Measurements from ENCODE around the gene FGF12.
"Not testable (repeated sequence)": the region's sequence is repeated elsewhere in the genome, so short reads cannot be mapped to it uniquely, and the experiment has no call there.

Gene FGF12

DNA sequence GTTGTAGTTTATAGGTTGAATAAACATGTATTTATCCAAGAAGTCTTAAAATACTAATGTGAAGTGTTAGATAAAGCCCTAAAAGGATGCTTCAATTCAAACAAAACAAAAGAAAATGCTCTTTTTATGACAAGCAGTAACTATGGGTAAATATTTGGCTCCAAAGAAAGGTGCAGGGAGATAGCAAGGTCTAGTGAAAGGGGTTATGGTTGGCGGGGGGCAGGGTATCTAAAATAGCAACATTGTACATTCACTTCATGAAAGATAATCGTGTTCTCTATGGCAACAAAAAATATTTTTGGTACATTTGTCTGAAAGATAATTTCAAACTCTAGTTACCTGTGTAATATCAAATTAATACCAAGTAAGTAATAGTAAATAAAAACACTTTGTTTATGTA lies 149.5 kb downstream of the FGF12 start:
- DNase-seq (ENCODE audit: low read depth) = no peak

DNA sequence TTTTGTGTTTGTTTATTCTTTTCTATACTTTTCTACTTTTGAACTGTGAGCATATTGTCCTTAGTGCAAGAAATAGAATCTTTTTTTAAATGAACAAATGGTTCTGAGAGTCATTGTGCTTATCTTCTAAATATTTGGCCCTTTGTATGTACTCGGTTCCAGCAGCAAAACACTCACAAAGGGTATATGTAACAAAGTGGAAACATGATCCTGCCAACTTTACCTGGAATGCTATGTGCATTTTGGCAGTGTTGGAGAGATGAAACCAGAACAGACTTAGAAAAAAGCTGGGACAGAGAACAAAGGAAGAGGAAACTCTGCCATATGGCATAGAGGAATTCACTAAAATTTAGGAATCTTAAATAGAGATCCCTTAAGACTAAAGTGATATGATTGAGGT lies 150.1 kb downstream of the FGF12 start:
- no peak for DNase-seq (ENCODE audit: low read depth)

DNA sequence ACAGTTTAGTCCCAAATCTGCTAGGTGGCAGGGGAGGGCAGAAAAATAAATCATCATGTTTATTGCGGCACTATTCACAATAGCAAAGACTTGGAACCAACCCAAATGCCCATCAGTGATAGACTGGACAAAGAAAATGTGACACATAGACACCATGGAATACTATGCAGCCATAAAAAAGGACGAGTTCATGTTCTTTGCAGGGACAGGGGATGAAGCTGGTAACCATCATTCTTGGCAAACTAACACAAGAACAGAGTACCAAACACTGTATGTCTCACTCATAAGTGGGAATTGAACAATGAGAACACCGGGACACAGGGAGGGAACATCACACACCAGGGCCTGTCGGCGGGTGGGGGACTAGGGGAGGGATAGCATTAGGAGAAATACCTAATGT lies 150.6 kb downstream of the FGF12 start:
- not testable (repeated sequence) for DNase-seq (ENCODE audit: low read depth)

DNA sequence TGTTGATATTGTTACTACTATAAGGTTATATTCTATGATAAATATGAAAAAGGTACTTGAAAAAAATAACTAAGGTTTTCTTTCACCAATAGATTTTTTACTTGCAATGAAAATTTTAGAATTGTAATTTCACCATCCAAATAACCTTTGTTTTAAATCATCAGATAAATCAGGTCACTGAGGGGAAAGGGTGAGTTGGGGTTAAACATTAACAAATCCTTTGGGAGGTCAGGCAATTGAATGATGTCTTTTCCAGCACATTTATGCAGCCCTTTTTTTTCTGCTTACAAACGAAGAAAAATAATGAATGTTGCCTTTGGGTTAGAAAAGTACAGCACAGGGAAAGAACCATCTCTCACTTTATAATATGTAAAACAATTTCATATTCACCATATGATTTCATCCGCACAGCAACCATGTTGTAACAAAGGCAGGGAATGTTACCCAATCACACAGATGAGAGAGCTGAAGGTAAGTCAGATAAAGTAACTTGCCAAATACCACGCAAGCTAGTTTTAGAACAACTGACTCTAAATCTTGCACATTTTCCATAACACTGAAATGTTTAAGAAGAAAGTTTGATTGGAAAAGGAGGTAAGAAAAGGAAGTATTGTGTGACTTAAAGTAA lies 151.3 kb downstream of the FGF12 start:
- DNase-seq (ENCODE audit: low read depth) = no peak

DNA sequence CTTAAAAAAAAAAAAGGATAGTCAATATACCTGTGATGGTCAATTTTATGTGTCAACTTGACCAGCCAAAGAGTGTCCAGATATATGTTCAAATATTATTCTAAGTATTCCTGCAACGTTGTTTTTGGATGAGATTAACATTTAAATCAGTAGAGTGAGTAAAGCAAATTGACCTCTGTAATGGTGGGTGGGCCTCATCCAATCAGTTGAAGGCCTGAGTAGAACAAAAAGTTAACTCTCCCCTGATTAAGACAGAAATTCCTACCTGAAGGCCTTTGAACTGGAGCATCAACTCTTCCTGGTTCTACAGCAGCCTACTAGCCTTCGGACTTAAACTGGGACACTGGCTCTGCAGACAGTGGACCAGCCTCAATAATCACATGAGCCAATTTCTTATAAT lies 154.1 kb downstream of the FGF12 start:
- DNase-seq (ENCODE audit: low read depth) = no peak

DNA sequence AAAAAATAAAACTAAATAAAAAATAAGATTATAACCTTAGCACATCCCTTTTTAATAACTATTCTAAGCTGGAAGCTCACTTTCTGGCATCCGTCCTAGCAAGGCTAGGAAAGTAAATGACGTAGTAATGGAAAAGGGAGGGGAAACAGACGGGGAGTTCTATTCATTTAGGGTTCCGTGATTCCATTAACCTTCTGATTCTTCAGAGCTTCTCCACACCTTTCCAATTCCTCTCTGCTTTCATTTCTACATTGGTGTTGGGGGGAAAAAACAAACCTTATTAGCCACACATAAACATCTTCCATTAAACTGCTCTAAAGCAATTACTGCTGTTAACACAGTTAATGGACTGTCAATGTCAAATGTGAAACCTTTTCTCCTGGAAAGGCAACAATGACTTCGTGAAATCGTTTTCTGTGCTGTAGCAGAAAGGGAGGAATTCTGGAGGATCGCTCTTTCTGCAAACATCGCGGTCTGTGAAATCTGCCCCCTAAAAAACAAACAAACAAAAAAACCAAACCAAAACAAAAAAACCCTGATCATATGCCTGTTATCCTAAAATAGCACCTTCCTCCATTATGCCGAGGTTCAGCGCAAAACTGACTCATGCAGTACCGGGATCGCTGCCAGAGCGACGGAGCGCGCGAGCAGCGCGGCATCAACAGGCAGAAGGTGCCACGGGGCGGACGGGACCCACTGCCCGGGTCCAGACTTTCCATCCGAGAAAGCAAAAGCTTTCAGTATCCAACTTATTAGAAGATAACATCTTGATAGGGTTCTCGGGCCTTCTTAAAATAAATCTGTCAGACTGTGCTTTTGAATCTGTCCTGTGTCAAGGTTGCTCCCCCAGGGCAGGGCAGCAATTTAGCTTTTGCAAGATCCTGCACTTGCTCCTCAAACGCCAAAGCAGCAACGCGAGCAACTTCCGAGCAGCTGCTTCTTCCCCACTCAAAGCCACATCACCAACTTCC lies 156.2 kb downstream of the FGF12 start:
- DNase-seq (ENCODE audit: low read depth) = no peak

DNA sequence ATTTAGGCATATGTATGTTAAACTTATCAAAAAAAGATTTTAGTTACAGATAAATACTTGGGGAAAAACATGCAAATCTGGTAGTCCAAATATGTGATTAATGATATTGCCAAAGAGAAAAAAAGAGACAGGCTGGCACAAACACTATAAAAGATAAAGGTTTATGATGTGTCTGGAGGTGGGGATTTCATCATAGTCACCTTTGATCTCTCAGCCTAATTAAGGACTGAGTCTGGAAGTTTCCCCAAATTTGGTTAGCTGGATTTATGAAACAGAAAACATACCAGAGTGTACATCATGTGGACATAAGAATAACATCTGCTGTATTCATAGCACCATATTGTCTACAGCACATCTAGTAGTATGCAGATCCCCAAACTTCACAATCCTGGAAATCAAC lies 157.0 kb downstream of the FGF12 start:
- DNase-seq (ENCODE audit: low read depth) = no peak

DNA sequence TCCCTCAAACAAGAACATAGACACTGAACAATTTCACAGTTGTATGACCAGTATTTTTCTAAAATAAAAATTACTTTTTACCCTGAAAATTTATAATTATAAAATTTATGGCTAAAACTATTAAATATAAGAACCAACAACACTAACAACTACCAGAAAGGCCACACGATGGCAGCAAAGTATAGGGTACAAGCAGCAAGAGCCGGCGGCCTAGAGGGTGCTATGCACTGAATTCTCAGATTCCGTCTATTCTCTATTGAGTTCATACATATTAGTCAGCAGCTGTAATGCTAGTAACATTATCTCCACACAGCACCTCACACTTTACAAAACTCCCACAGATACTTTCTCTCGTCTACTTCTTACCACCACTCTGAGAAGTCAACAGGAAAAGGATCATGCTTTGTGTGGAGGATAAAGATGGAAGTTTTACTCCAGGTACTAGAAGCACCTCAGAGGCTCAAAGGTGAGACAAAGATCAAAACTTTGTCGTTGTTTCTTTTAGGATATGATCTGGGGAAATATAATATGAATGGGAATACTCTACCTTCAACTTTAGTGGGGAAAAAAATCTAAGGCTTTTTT lies 160.5 kb downstream of the FGF12 start:
- DNase-seq (ENCODE audit: low read depth) = peak; percentile 1

DNA sequence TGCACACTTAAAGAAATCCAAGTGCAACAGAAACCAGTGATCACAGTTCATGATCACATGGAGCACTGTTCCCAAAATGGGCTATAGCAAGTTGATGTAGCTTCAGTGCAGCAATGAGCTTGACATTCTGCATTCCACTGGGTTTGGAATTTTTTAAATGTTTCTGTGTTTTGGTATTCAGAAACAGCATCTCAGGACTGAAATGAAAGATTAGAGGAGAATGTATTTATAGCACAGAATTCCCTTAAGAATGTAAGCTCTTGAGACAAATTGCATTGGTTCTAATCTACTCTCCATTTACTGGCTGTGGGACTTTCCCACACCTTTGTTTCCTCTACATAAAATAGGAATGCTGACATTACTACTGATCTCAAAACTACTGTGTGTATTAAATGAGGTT lies 162.7 kb downstream of the FGF12 start:
- no peak for DNase-seq (ENCODE audit: low read depth)

DNA sequence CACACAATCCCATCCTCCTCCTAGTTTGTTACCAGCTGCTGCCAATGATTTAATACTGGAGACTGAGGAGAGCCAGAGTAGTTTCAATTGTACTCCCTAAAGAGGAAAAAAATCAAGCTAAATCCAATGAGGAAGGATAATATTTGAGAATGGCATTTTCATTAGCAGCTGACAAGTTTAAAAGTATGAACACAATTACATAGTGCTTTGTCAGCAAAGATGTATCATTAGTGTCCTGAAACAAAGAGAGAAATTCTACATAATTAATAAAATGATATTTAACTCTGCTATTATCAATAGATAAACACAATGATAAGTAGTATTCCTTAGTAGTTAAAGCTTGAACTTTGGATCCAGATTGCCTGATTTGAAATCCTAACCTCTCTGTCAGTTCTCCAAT lies 163.9 kb downstream of the FGF12 start:
- DNase-seq (ENCODE audit: low read depth) = no peak

DNA sequence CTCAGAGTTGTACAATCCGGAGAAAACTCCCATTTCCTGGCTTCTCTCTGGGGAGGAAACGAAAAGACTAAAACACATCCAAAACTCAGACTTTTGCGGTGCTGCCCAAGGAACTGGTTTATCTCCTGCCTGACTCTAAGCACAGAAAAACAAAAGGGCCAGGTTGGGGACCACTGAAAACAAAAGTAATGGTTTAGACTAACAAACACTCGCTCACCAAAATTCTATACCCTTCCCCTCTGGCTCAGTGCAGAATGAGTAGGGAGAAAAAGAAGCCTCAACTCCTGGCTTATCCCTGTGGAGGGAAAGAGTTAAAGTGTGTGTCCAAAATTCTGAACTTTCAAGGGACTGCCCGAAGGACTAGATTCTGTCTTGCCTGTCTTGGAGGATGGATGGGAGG lies 173.6 kb downstream of the FGF12 start:
- no peak for DNase-seq (ENCODE audit: low read depth)

DNA sequence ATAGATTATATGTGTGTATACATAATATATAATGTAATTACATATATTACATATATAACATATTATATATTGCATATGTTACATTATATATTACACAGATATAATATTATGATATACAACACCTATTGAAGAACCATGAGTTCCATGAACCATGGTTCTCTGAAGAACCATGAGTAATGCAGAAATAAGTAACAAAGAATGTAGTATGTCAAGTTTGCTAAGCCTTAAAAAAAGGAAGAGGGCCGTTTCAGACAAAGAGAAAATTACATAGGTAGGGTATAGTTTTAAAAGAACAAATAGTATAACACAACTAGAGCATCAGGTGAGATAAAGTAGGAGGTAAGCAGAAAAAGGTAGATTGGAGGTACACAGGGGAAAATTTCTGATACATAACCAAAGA lies 177.0 kb downstream of the FGF12 start:
- DNase-seq (ENCODE audit: low read depth) = no peak

DNA sequence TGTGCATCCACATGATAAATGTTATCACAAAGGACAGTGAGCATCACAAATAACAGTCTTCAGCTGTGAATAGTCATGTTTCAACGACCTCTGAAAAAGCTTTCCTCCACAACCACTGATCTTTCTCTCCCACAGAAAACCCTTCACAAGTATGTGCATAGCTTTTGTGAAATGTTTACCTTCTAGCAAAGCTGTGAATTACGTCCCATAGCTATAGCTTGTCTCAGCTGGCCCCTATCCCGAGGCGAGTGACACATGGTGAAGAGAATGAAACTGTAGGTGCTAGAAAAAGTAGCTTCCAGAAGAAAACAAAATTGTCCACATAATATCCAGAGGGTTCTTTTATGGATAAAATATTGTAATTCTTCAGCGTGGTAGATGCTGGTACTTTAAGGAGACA lies 182.0 kb downstream of the FGF12 start:
- no peak for DNase-seq (ENCODE audit: low read depth)

DNA sequence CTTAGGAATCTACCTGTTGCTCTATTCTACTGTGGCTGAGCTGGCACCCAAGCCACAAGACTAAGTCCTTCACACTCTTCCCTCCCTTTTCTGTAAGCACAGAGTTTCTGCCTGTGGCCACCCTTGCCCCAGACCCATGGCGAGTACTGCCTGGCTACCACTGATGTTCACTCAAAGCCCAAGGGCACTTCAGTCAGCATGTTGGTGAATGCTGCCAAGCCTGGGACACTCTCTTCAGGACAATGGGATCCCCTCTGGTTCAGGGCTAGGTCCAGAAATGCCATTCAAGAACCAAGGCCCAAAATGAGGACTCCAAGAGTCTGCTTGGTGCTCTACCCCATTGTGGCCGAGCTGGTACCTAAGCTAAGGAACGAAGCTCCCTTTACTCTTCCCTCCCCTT lies 184.2 kb downstream of the FGF12 start:
- no peak for DNase-seq (ENCODE audit: low read depth)

DNA sequence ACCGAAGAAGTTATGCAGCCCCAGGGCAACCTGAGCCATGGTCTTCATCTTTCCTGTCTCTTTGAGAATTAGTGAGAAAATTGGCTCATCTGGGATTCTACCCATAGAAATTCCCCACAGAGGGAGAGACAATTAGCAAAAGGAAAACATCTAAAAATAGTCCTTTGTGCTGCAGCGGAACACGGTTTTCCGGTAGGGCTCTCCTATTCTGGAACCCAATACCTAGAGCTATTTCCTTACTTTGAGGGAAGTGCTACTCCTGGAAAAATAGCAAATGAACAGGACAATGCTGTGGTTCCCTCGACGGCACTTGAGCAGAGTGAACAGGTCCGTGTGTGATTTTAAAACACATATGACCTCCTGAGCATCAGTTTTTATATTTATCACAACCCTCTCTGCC lies 210.5 kb downstream of the FGF12 start:
- DNase-seq (ENCODE audit: low read depth) = no peak

DNA sequence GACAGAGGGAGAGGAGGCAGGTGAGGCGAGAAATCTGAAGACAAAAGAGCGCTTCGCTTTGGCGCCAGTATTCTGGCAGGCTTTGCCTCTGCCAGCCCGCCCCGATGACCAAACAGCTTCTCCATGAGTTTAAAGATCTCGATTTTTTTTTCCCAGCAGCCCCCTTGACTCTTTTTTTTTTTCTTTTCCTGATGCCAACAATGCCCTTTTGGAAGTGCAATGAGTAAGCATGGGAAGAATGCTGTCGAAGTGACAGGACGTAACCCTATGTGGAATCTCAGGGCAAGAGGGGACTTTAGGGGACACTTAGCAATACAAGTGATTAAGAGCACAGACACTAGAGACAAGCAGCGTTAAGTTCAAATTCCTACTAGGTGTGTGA lies 211.7 kb downstream of the FGF12 start:
- DNase-seq (ENCODE audit: low read depth) = no peak

DNA sequence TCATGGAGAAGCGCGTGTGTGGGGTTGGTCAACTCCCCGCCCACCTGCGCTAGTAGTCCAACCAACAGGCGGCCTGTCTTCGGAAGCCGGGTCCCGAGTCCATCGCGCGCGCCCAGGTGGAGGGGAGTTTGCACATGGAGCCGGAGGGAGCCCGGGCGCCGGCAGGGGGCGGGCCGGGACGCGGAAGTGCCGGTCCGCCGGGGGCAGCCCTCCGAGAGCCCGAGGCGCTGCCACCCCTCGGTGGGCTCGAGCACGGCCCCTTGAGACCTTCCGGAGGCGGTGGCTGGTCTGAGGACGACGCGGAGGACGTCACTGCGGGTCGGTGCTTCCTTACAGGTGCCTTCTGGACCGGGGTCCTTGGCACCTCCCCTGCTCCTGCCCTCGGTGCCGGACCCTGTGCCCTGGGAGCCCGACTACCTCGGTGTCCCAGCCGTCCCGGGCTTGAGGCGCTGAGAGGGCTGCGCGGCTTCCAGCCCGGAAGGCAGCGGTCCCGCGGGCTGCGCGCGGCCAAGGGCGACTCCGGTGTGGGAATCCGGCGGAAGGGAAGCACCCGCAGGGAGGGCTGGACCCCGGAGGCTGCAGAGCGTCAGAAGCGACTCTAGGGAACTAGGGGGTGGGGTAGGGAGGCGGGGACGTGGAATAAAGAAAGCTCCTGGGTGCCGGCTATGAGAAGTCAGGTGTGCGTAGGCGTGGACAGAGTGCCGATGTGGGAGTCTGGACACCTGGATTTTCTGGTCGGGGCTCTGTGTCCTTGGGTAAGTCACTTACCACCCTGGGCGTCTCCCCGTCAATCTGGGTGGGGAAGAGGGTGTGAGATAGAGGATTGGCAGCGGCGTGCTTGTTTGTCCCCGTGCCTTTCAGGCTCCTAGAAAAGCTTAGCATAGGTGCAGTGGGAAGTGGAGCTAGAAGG lies 212.3 kb downstream of the FGF12 start:
- DNase-seq (ENCODE audit: low read depth) = no peak

DNA sequence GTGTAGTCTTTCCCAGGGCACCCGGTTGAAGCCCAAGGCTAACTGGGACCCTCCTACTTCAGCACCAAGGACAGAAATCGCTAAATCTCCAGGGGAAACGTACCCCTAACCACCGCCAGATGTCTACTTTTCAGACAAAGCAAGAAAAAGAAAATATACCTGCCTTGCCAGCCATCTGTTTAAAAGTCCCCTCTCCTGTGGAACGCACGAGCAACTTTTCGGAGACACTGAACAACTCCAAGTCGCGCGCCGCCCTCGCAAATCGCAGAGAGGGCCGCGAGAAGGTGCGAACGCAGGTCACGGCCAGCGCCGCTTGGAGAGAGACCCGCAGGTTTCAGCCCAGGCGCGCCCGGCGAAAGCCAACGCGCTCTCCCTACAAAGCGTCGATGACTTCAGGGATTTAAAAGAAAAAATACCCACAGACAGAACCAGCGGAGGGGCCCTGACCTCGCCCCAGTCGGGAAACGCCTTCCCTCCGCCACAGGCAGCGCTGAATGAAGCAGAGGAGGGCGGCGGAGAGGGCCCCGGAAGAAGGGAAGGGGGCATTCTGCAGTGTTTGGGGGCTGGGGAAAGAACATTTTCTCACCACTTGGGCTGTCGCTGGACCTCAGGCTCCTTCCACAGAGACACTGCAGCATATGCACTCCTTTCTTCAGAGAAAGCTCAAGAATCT lies 213.1 kb downstream of the FGF12 start:
- no peak for DNase-seq (ENCODE audit: low read depth)

DNA sequence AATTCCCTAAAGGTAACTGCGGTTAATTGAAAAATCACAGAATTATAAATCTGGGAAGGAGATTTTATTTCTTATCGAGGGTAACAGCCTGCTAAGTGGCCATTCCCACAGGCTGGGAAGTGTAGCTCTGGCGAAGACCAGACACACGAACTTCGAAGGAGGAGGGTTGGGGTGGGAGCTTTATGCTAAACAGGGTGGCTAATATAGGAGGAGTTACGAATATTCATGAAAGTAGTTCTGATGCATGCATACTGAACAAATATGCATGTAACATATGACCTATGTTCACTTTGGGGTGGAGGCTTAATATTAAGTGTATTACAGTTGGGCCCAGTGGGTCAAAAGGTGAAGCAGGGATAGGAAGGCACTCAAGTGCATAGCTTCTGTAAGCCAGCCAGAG lies 221.6 kb downstream of the FGF12 start:
- DNase-seq (ENCODE audit: low read depth) = no peak

DNA sequence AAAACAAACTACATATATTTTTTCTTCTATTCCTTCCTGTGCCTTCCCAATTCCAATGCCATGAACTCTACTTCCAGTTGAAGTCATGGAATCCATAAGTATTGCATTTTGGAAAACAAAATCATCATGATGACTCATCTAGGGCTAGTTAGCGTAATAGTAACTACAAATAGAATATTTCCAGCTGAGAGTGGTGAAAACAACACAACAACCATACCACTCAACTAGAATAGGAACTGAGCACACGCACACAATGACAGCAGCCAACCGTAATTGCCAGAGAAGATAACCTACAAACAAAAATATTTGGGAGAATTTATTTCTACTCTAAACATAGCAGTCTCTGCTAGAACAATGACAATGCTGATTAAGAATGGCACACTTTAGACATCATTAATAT lies 225.9 kb downstream of the FGF12 start:
- DNase-seq (ENCODE audit: low read depth) = no peak

DNA sequence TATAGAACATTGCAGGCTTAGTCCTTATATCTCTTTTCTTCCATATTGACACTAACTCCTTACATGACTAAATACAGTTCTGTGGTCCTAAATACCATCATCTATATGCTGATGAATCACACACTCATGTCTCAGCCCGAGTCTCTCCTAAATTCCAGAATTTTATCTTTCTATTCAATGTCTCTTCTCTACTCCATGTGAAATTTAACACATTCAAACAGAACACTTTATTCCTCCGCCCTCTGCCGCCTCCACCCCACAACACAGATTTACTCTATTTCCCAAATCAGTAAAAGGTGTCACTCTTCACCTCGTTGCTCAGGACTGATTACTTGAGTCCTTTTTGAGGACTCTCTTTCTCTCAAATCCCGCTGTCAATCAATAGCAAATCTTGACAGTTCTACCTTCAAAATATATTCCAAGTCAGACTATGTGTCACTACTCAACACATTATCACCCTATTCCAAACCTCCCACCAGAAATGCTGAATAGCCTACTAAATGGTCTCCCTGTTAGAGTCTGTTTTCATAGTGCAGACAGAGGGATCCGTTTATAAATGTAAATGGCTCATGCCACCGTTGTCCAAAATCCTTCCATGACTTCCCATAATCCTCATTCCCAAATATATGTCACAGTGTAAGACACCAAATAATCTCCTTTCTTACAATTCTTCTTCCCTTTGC lies 230.3 kb downstream of the FGF12 start:
- no peak for DNase-seq (ENCODE audit: low read depth)

Measured in activated gamma-delta T cell treated with anti-CD3 and anti-CD28 coated beads, Interleukin-2, amount 50 U/mL, for 16 hours (primary cell).